PC-9 (cell line): ENCODE measurements around the gene PRKCH. TPM values are rescaled to one million over a fixed set of nuclear protein-coding genes. Genes with fewer than 3 reads are reported as not detected.

Experiments used
- BruUV-seq: library from RNA; stranded (reverse); fragments of 400-500 nt; replicated peaks from 2 replicates; lab custom pipeline; 2021; lab: Mats Ljungman, UMichigan
- CTCF ChIA-PET: fragments of 300-600 bp; sonication (Branson Sonifier 250); formaldehyde crosslinking; loops from one replicate; lab custom pipeline; 2022; ENCODE audit warnings: antibody characterized with exemption; lab: Charles Lee
- POLR2A ChIA-PET: fragments of 300-600 bp; sonication (Branson Sonifier 250); formaldehyde crosslinking; loops from one replicate; lab custom pipeline; 2022; ENCODE audit warnings: antibody characterized with exemption; ENCODE audit not compliant: unreplicated experiment; lab: Charles Lee
- DNase-seq, 2 experiments: peaks; one replicate each; pipeline versions ENCODE4 v3.0.0 to v3.0.0-alpha.2; 2015 to 2022; ENCODE audit warnings: mixed read lengths in 1 of 2
- H2AFZ ChIP-seq: fragments of 200-600 bp; sonication (generic); 2 replicates; pipeline ENCODE4 v1.8.1; 2017; ENCODE audit warnings: antibody characterized with exemption
- H3F3A ChIP-seq: fragments of 200-600 bp; sonication (generic); 2 replicates; pipeline ENCODE4 v1.8.1; 2017; ENCODE audit warnings: antibody characterized with exemption, mild to moderate bottlenecking, low read depth; ENCODE audit not compliant: insufficient read depth
- H3K27ac ChIP-seq: fragments of 200-600 bp; sonication (generic); 2 replicates; pipeline ENCODE4 v1.6.1; 2016; ENCODE audit warnings: mixed run types
- H3K27me3 ChIP-seq: fragments of 200-600 bp; sonication (generic); 2 replicates; pipeline ENCODE4 v1.6.1; 2016; ENCODE audit warnings: low read depth, mixed run types; ENCODE audit not compliant: insufficient read depth
- H3K36me3 ChIP-seq: fragments of 200-600 bp; sonication (generic); 2 replicates; pipeline ENCODE4 v1.6.1; 2016; ENCODE audit warnings: low read depth, mixed run types
- H3K4me1 ChIP-seq: fragments of 200-600 bp; sonication (generic); replicated peaks from 2 replicates; pipeline ENCODE4 v1.6.1; 2016; ENCODE audit warnings: mixed run types; ENCODE audit not compliant: insufficient read depth
- H3K4me2 ChIP-seq: fragments of 200-600 bp; sonication (generic); 2 replicates; pipeline ENCODE4 v1.6.1; 2017; ENCODE audit warnings: mixed run types
- H3K4me3 ChIP-seq: fragments of 200-600 bp; sonication (generic); 2 replicates; pipeline ENCODE4 v1.6.1; 2016; ENCODE audit warnings: mixed run types
- H3K79me2 ChIP-seq: fragments of 200-600 bp; sonication (generic); 2 replicates; pipeline ENCODE4 v1.6.1; 2017; ENCODE audit warnings: low read depth, mixed run types
- H3K9me2 ChIP-seq: fragments of 200-600 bp; sonication (generic); 2 replicates; pipeline ENCODE4 v1.8.1; 2017; ENCODE audit warnings: mild to moderate bottlenecking; ENCODE audit not compliant: insufficient read depth
- H3K9me3 ChIP-seq: fragments of 200-600 bp; sonication (generic); 2 replicates; pipeline ENCODE4 v1.8.1; 2016; ENCODE audit warnings: low read depth; ENCODE audit not compliant: insufficient read depth
- H4K20me1 ChIP-seq: fragments of 200-600 bp; sonication (generic); 2 replicates; pipeline ENCODE4 v1.8.1; 2017; ENCODE audit not compliant: insufficient read depth
- EZH2 ChIP-seq: fragments of 200-600 bp; sonication (generic); IDR thresholded peaks from 2 replicates; pipeline ENCODE4 v1.8.0; 2017; ENCODE audit warnings: antibody characterized with exemption, low read depth
- intact Hi-C: fragments of 100-400 bp; cut with micrococcal nuclease; formaldehyde crosslinking; loops from one replicate; pipeline ENCODE4 v1.10.0; 2022; ENCODE audit not compliant: unreplicated experiment
- total RNA-seq: library from RNA; stranded (reverse); gene quantifications from 2 replicates; pipeline ENCODE4 v1.2.3, GENCODE V29; 2021
- TF ChIP-seq, protein P1 (sequence below): fragments of 200-600 bp; sonication (generic); conservative IDR thresholded peaks from 2 replicates; pipeline ENCODE4 v1.6.1; 2017; ENCODE audit warnings: mixed run types, antibody characterized with exemption, mild to moderate bottlenecking, moderate library complexity

PRKCH gene
- total RNA-seq, 1 experiment from 2014 or later: 32.4 TPM

DNA sequence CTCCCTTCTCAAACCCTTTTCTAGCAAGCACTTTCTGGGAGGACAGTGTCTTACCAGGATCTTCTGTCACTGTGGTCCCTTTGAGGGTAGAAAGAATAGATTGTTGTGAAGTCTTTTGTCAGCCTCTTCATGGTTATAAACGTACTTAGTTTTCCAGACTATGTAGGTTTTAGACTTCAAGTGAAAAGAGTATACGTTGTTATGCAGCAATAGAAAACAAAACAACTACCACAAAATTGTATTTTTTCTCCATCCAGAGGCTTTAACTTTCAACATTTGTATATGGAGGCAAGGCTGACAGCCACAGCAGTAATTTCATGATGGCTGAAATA lies 23.7 kb downstream of the PRKCH start:
- CTCF ChIA-PET: no interaction called here
- Histone ChIP-seq H3K9me3 (no peaks in the 10 kb centered on the region), H4K20me1 (no peaks in the 10 kb centered on the region), H3F3A (no peaks in the 10 kb centered on the region), H3K36me3 (no peaks in the 10 kb centered on the region), H3K27me3 (no peaks in the 10 kb centered on the region), H3K27ac (no peak overlapping the region), H3K79me2 (peaks cover 90% of the 10 kb centered on the region), H3K4me2 (no peak overlapping the region), H3K4me1 (peaks cover 22% of the 10 kb centered on the region), H3K4me3 (no peak overlapping the region), H3K9me2 (no peaks in the 10 kb centered on the region), H2AFZ (no peak overlapping the region)
- POLR2A ChIA-PET: no interaction called here
- no TSS peak for BruUV-seq
- no peak for DNase-seq
- TF ChIP-seq, protein P1, sequence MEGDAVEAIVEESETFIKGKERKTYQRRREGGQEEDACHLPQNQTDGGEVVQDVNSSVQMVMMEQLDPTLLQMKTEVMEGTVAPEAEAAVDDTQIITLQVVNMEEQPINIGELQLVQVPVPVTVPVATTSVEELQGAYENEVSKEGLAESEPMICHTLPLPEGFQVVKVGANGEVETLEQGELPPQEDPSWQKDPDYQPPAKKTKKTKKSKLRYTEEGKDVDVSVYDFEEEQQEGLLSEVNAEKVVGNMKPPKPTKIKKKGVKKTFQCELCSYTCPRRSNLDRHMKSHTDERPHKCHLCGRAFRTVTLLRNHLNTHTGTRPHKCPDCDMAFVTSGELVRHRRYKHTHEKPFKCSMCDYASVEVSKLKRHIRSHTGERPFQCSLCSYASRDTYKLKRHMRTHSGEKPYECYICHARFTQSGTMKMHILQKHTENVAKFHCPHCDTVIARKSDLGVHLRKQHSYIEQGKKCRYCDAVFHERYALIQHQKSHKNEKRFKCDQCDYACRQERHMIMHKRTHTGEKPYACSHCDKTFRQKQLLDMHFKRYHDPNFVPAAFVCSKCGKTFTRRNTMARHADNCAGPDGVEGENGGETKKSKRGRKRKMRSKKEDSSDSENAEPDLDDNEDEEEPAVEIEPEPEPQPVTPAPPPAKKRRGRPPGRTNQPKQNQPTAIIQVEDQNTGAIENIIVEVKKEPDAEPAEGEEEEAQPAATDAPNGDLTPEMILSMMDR: no peak
- TF ChIP-seq EZH2: no peak
- intact Hi-C loops: no loop called here

DNA sequence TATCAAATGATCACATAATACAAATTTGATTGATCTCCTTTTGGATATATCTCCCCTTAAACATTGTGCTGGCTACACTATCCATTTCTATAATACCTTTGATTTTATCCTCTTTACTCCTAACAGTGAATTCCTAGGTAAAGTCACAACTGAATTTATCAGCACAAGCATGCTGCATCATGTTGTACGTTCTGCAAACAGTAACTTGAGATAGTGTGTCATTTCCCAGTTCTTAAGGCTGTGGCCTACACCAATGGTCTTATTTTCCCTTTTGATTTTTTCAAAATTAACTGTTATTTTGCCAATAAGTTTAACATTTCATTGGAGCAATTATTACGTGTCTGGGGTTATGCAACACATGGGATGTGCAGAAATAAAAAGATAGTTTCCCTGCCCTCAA lies 24.8 kb downstream of the PRKCH start:
- H3K4me2 ChIP-seq: no peak overlapping the region
- no peaks in the 10 kb centered on the region for H3K9me2 ChIP-seq
- no peaks in the 10 kb centered on the region for H3K36me3 ChIP-seq
- no peak overlapping the region for H3K4me3 ChIP-seq
- peaks cover 22% of the 10 kb centered on the region for H3K4me1 ChIP-seq
- peaks cover 92% of the 10 kb centered on the region for H3K79me2 ChIP-seq
- CTCF ChIA-PET: no interaction called here
- no peaks in the 10 kb centered on the region for H4K20me1 ChIP-seq
- no peak overlapping the region for H3K27ac ChIP-seq
- no peak for TF ChIP-seq EZH2
- TF ChIP-seq, protein P1: no peak
- H3K9me3 ChIP-seq: no peaks in the 10 kb centered on the region
- BruUV-seq: no TSS peak
- H3K27me3 ChIP-seq: no peaks in the 10 kb centered on the region
- intact Hi-C loops: no loop called here
- DNase-seq: no peak
- POLR2A ChIA-PET: interaction anchor here (0.6 kb wide), 1 partner anchor 24 kb away, joined by 6 read pairs; no protein-coding TSS in a partner anchor
- H2AFZ ChIP-seq: no peak overlapping the region
- no peaks in the 10 kb centered on the region for H3F3A ChIP-seq

DNA sequence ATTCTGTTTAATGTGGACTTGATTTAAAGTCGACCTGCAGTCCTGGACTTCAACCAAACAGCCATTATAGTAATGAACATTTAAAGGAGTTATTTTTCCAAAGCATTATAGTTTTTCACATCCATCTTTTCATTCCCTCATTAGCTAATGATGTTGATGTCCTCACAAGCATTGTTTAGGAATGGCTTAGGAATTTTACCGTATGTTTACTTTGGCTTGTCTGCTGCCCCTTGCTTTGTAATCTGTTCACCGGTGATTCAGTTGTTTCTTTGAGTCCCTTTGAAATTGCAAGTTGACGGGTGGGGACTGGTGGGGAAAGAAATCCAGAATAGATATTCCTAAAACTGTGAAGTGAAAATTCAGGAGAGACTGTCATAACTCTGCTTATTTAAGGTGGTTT lies 25.4 kb downstream of the PRKCH start:
- no peak overlapping the region for H2AFZ ChIP-seq
- TF ChIP-seq, protein P1: no peak
- TF ChIP-seq EZH2: no peak
- ChIA-PET POLR2A (interaction anchor here (0.6 kb wide), 1 partner anchor 24 kb away, joined by 6 read pairs; no protein-coding TSS in a partner anchor), CTCF (no interaction called here)
- no peaks in the 10 kb centered on the region for H3K27me3 ChIP-seq
- no peaks in the 10 kb centered on the region for H4K20me1 ChIP-seq
- no peak for DNase-seq
- H3K9me2 ChIP-seq: no peaks in the 10 kb centered on the region
- H3K4me1 ChIP-seq: peaks cover 26% of the 10 kb centered on the region
- H3K27ac ChIP-seq: no peak overlapping the region
- no peaks in the 10 kb centered on the region for H3K9me3 ChIP-seq
- intact Hi-C loops: no loop called here
- H3K4me3 ChIP-seq: no peak overlapping the region
- peaks cover 92% of the 10 kb centered on the region for H3K79me2 ChIP-seq
- H3K36me3 ChIP-seq: no peaks in the 10 kb centered on the region
- no TSS peak for BruUV-seq
- no peaks in the 10 kb centered on the region for H3F3A ChIP-seq
- H3K4me2 ChIP-seq: no peak overlapping the region
